ENCODE measurements around the gene PKP3. TPM values are rescaled to one million over a fixed set of nuclear protein-coding genes. Genes with fewer than 3 reads are reported as not detected.
A peak's percentile ranks its signal among the peaks of the same experiment; 100 is the strongest.

The PKP3 gene
- total and polyA plus RNA-seq, 9 of the 15 experiments (the other 6 are each of a cell fraction or from before 2014, with no cell fraction given), result 0.11 to 110 (median 30.7) TPM

DNA sequence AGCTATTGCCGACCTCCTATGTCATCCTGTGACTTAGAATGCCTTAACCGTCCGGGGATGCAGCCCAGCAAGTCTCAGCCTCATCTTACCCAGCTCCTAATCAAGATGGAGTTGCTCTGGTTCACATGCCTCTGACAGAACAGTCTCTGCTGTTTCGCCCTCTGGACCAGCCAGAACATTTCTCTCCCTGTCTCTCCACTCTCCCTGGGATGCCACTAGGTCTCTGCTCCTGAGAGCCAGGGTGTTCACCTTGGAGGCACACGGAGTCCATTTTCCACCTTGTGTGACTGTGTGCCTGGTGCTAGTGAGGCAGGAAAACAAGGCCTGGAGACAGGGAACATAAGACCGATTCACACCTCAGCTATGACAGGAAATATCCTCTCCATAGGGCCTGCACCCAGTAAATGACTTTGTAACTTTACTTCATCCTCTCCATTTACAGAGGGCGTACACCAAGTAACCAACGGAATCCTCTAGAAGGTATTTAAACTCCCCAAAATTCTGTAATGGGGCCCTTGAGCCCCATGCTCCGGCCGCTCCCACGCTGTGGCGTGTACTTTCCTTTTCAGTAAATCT lies 41.5 kb upstream of the PKP3 start (continued):
- TF ChIP-seq, protein P1, sequence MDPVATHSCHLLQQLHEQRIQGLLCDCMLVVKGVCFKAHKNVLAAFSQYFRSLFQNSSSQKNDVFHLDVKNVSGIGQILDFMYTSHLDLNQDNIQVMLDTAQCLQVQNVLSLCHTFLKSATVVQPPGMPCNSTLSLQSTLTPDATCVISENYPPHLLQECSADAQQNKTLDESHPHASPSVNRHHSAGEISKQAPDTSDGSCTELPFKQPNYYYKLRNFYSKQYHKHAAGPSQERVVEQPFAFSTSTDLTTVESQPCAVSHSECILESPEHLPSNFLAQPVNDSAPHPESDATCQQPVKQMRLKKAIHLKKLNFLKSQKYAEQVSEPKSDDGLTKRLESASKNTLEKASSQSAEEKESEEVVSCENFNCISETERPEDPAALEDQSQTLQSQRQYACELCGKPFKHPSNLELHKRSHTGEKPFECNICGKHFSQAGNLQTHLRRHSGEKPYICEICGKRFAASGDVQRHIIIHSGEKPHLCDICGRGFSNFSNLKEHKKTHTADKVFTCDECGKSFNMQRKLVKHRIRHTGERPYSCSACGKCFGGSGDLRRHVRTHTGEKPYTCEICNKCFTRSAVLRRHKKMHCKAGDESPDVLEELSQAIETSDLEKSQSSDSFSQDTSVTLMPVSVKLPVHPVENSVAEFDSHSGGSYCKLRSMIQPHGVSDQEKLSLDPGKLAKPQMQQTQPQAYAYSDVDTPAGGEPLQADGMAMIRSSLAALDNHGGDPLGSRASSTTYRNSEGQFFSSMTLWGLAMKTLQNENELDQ (CRISPR knock-in tag; IDR thresholded peaks at IDR 0.05; ENCODE audit: borderline replicate concordance), result no peak
- no peak for TF ChIP-seq ASH1L (IDR thresholded peaks at IDR 0.05; ENCODE audit: borderline replicate concordance, low read depth, partially characterized antibody)
- TF ChIP-seq ZC3H4 (CRISPR knock-in tag; IDR thresholded peaks at IDR 0.05; ENCODE audit: borderline replicate concordance), result no peak
- TF ChIP-seq HOXB6 (CRISPR knock-in tag; IDR thresholded peaks at IDR 0.05; ENCODE audit: borderline replicate concordance), result 0 out of 2 replicates have a peak, but pooled peaks have one; percentile 20
- TF ChIP-seq SNIP1 (IDR thresholded peaks at IDR 0.05; ENCODE audit: low read depth), result no peak
- peak; percentile 93 for TF ChIP-seq ZNF644 (tag; IDR thresholded peaks at IDR 0.05; ENCODE audit: low read depth)
- TF ChIP-seq CBX2 (IDR thresholded peaks at IDR 0.05; ENCODE audit: insufficient read depth, low read length, poor library complexity, severe bottlenecking), result no peak
- no peak for TF ChIP-seq RBM14 (IDR thresholded peaks at IDR 0.05; ENCODE audit: borderline replicate concordance, insufficient read depth, low read depth, low read length)
- TF ChIP-seq, protein P2, sequence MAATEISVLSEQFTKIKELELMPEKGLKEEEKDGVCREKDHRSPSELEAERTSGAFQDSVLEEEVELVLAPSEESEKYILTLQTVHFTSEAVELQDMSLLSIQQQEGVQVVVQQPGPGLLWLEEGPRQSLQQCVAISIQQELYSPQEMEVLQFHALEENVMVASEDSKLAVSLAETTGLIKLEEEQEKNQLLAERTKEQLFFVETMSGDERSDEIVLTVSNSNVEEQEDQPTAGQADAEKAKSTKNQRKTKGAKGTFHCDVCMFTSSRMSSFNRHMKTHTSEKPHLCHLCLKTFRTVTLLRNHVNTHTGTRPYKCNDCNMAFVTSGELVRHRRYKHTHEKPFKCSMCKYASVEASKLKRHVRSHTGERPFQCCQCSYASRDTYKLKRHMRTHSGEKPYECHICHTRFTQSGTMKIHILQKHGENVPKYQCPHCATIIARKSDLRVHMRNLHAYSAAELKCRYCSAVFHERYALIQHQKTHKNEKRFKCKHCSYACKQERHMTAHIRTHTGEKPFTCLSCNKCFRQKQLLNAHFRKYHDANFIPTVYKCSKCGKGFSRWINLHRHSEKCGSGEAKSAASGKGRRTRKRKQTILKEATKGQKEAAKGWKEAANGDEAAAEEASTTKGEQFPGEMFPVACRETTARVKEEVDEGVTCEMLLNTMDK (IDR thresholded peaks at IDR 0.05; ENCODE audit: borderline replicate concordance, insufficient read depth, low read depth, low read length, poor library complexity, severe bottlenecking), result no peak
- TF ChIP-seq, protein P3, sequence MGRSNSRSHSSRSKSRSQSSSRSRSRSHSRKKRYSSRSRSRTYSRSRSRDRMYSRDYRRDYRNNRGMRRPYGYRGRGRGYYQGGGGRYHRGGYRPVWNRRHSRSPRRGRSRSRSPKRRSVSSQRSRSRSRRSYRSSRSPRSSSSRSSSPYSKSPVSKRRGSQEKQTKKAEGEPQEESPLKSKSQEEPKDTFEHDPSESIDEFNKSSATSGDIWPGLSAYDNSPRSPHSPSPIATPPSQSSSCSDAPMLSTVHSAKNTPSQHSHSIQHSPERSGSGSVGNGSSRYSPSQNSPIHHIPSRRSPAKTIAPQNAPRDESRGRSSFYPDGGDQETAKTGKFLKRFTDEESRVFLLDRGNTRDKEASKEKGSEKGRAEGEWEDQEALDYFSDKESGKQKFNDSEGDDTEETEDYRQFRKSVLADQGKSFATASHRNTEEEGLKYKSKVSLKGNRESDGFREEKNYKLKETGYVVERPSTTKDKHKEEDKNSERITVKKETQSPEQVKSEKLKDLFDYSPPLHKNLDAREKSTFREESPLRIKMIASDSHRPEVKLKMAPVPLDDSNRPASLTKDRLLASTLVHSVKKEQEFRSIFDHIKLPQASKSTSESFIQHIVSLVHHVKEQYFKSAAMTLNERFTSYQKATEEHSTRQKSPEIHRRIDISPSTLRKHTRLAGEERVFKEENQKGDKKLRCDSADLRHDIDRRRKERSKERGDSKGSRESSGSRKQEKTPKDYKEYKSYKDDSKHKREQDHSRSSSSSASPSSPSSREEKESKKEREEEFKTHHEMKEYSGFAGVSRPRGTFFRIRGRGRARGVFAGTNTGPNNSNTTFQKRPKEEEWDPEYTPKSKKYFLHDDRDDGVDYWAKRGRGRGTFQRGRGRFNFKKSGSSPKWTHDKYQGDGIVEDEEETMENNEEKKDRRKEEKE (IDR thresholded peaks at IDR 0.05; ENCODE audit: borderline replicate concordance in 1 of 2, control insufficient read depth in 1 of 2, low read depth in 2 of 2, low read length in 1 of 2), result no peak
- TF ChIP-seq MAFF (IDR thresholded peaks at IDR 0.05; ENCODE audit: low read length), result no peak
- peak; percentile 98 for TF ChIP-seq HDAC8 (tag; IDR thresholded peaks at IDR 0.05)
- no peak for TF ChIP-seq GATAD2B (IDR thresholded peaks at IDR 0.05; ENCODE audit: borderline replicate concordance)
- TF ChIP-seq, protein P4, sequence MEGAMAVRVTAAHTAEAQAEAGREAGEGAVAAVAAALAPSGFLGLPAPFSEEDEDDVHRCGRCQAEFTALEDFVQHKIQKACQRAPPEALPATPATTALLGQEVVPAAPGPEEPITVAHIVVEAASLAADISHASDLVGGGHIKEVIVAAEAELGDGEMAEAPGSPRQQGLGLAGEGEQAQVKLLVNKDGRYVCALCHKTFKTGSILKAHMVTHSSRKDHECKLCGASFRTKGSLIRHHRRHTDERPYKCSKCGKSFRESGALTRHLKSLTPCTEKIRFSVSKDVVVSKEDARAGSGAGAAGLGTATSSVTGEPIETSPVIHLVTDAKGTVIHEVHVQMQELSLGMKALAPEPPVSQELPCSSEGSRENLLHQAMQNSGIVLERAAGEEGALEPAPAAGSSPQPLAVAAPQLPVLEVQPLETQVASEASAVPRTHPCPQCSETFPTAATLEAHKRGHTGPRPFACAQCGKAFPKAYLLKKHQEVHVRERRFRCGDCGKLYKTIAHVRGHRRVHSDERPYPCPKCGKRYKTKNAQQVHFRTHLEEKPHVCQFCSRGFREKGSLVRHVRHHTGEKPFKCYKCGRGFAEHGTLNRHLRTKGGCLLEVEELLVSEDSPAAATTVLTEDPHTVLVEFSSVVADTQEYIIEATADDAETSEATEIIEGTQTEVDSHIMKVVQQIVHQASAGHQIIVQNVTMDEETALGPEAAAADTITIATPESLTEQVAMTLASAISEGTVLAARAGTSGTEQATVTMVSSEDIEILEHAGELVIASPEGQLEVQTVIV (CRISPR knock-in tag; IDR thresholded peaks at IDR 0.05; ENCODE audit: borderline replicate concordance), result peak; percentile 74; the same call in 1 of the 2 replicates
- no peak for TF ChIP-seq ZBTB8A (IDR thresholded peaks at IDR 0.05; ENCODE audit: partially characterized antibody)

Measured in K562 (cell line).